Measurements from ENCODE around the gene MYBBP1A. TPM values are rescaled to one million over a fixed set of nuclear protein-coding genes. Genes with fewer than 3 reads are reported as not detected.

Gene MYBBP1A
- total RNA-seq, 4 donors from 2014 or later, result 53.9 to 83.7 (median 54.5) TPM

DNA sequence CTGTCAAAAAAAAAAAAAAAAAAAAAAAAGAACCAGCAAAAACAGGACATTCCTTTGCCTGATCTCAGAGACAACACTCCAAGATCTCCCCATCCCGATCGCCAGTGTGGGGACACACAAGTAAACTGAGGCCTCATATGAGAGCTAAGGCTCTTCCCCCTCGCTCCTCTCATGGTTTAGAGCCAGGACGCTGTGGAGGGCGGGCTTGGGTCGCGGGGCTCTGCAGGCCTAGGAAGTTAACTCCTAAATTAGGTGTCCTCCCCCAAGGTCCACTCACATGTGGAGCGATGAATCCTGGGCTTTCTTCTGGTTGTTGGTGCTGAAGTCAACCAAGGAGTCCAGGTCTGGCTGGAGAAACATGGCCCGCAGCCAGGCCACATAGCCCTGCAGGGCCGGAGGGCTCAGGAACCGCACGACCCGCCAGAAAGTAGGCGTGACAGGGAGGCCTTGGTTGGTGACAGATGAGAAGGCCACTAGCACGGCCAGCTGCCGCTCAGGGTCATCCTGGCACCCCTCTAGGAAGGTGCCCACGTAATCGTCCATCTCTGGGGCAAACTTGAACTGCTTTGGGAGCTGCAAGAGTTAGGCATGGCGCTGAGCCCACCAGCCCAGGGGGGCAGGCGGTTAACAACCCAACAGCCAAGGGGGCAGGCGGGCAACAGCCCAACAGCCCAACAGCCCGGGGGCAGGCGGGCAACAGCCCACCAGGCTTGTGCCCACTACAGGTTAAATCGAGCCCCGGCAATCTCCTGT lies 5.2 kb downstream of the MYBBP1A start:
- intact Hi-C loops (cut with DNase I; ENCODE audit: low total_unique reads), result no loop called here
- peak in 1 of 2 donors; percentile 82 for DNase-seq (ENCODE audit: low spot score in 2 of 2)
- 84 to 88% methylated on average over 17 to 25 of the region's 25 CpGs for WGBS, 2 donors
- H3K4me3 ChIP-seq (ENCODE audit: low read depth, poor library complexity, severe bottlenecking), result no peak overlapping the region
- no peak for TF ChIP-seq POLR2A (IDR thresholded peaks at IDR 0.05)
- TF ChIP-seq, protein P1, sequence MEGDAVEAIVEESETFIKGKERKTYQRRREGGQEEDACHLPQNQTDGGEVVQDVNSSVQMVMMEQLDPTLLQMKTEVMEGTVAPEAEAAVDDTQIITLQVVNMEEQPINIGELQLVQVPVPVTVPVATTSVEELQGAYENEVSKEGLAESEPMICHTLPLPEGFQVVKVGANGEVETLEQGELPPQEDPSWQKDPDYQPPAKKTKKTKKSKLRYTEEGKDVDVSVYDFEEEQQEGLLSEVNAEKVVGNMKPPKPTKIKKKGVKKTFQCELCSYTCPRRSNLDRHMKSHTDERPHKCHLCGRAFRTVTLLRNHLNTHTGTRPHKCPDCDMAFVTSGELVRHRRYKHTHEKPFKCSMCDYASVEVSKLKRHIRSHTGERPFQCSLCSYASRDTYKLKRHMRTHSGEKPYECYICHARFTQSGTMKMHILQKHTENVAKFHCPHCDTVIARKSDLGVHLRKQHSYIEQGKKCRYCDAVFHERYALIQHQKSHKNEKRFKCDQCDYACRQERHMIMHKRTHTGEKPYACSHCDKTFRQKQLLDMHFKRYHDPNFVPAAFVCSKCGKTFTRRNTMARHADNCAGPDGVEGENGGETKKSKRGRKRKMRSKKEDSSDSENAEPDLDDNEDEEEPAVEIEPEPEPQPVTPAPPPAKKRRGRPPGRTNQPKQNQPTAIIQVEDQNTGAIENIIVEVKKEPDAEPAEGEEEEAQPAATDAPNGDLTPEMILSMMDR (IDR thresholded peaks at IDR 0.05), result no peak

GRCh38 chr17:4548721-4549531 lies 6.3 kb downstream of the MYBBP1A start:
- 80 to 82% methylated on average over 24 of the region's 24 CpGs for WGBS, 2 donors
- intact Hi-C loops (cut with DNase I; ENCODE audit: low total_unique reads), result no loop called here
- no peak for TF ChIP-seq POLR2A (IDR thresholded peaks at IDR 0.05)

DNA sequence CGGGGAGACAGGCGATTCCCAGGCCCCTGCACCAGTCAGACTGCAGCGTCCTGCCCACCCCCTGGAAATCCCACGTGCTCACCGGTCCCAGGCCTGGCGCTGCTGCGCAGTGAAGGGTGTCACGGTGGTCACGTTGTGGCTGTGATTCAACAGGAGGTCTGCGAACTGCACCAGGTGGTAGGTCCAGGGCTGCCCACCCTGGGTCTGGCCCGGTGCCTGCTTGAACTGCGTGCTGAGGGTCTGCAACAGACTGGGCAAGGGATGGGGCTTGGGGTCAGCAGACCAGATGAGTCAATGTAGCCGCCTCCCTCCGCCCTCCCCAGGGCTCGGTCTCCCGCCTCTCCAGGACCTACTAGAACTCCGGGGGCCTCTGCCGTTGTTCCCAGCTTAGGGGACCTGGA lies 7.1 kb downstream of the MYBBP1A start:
- no peak for TF ChIP-seq POLR2A (IDR thresholded peaks at IDR 0.05)
- TF ChIP-seq, protein P1 (IDR thresholded peaks at IDR 0.05), result no peak
- no peak overlapping the region for H3K4me3 ChIP-seq (ENCODE audit: low read depth, poor library complexity, severe bottlenecking)
- peak in 1 of 2 donors; percentile 84 for DNase-seq (ENCODE audit: low spot score in 2 of 2)
- 95 to 96% methylated on average over 17 of the region's 18 CpGs for WGBS, 2 donors
- intact Hi-C loops (cut with DNase I; ENCODE audit: low total_unique reads), result no loop called here

More at GRCh38 chr17:4548721-4549531, 6.3 kb downstream of the MYBBP1A start:
- H3K4me3 ChIP-seq (ENCODE audit: low read depth, poor library complexity, severe bottlenecking), result no peak overlapping the region
- DNase-seq (ENCODE audit: low spot score in 2 of 2), result no peak

GRCh38 chr17:4547118-4547906 lies 7.9 kb downstream of the MYBBP1A start:
- no peak overlapping the region for H3K4me3 ChIP-seq (ENCODE audit: low read depth, poor library complexity, severe bottlenecking)
- intact Hi-C loops (cut with DNase I; ENCODE audit: low total_unique reads), result no loop called here
- TF ChIP-seq, protein P1 (IDR thresholded peaks at IDR 0.05), result no peak
- no peak for TF ChIP-seq POLR2A (IDR thresholded peaks at IDR 0.05)
- peak in 1 of 2 donors; percentile 77 for DNase-seq (ENCODE audit: low spot score in 2 of 2)
- 91 to 92% methylated on average over 17 of the region's 17 CpGs for WGBS, 2 donors

DNA sequence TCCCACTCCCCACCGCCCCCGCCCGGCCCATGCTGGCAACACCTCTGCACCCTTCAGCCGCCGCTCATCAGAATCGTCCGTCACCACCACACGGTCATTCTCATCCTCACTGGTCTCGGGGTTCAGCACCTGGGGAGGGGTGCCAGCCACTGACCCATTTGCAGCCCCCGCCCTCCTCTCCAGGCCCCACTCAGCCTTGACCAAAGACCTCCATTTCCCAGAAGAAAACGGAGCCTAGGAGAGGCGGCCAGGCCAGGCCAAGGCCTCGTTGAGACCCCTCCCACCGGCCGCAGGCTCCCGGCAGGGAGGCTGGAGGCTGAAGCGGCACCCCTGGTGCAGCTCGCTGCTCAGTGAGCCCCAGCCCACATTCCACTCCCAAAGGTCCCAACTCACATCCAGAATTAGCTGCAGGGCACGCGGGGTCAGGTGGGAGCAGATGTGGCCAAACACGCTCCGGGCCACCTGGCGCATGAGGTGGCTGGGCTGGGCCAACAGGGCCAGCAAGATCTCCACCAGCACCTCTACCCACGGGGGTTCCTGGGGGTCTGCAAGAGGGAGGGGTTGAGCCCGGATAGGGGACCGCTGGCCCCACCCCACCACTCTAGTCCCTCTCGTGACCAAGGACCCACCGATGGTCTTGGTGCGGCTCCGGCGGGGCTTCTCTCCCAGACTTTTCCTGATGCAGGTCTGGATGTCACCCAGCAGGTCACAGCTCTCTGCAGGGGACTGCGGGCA lies 9.8 kb downstream of the MYBBP1A start:
- TF ChIP-seq, protein P1 (IDR thresholded peaks at IDR 0.05), result no peak
- no peak for TF ChIP-seq POLR2A (IDR thresholded peaks at IDR 0.05)
- DNase-seq (ENCODE audit: low spot score in 2 of 2), result peak in 1 of 2 donors; percentile 82
- intact Hi-C loops (cut with DNase I; ENCODE audit: low total_unique reads), result no loop called here
- WGBS, 2 donors, result 90 to 91% methylated on average over 27 to 29 of the region's 32 CpGs
- no peak overlapping the region for H3K4me3 ChIP-seq (ENCODE audit: low read depth, poor library complexity, severe bottlenecking)
